PFSK-1 (cell line): ENCODE results near the gene NTM.
A peak's percentile ranks its signal among the peaks of the same experiment; 100 is the strongest.

ENCODE experiments used
- FOXP2 ChIP-seq: optimal IDR thresholded peaks from 2 replicates; pipeline ENCODE3; 2011; ENCODE audit warnings: borderline replicate concordance, control low read depth, inconsistent platforms; ENCODE audit not compliant: insufficient read depth; ENCODE audit errors: extremely low read length, extremely low read depth
- POLR2AphosphoS5 ChIP-seq: IDR thresholded peaks from 2 replicates; pipeline ENCODE4 v1.6.1; 2012; ENCODE audit warnings: low read depth, mild to moderate bottlenecking, control low read depth, low read length, moderate library complexity
- REST ChIP-seq, 2 experiments: IDR thresholded peaks; 2 replicates each; pipeline versions ENCODE4 v1.6.1 to v1.8.0; 2011 to 2012; ENCODE audit warnings: low read depth in 2 of 2, low read length in 2 of 2, control low read depth in 1 of 2, inconsistent platforms in 1 of 2, mild to moderate bottlenecking in 1 of 2, moderate library complexity in 1 of 2; ENCODE audit not compliant: insufficient read depth in 1 of 2
- SIN3A ChIP-seq: IDR thresholded peaks from 2 replicates; pipeline ENCODE4 v1.6.1; 2012; ENCODE audit warnings: mild to moderate bottlenecking, low read length, moderate library complexity, borderline replicate concordance; ENCODE audit not compliant: insufficient read depth
- TAF1 ChIP-seq: IDR thresholded peaks from 2 replicates; pipeline ENCODE4 v1.6.1; 2012; ENCODE audit warnings: low read length, control low read depth, borderline replicate concordance; ENCODE audit not compliant: insufficient read depth

The NTM gene

GRCh38 chr11:132171031-132171430 lies 800.6 kb downstream of the NTM start:
- TF ChIP-seq POLR2AphosphoS5 (no peak), TAF1 (no peak)

DNA sequence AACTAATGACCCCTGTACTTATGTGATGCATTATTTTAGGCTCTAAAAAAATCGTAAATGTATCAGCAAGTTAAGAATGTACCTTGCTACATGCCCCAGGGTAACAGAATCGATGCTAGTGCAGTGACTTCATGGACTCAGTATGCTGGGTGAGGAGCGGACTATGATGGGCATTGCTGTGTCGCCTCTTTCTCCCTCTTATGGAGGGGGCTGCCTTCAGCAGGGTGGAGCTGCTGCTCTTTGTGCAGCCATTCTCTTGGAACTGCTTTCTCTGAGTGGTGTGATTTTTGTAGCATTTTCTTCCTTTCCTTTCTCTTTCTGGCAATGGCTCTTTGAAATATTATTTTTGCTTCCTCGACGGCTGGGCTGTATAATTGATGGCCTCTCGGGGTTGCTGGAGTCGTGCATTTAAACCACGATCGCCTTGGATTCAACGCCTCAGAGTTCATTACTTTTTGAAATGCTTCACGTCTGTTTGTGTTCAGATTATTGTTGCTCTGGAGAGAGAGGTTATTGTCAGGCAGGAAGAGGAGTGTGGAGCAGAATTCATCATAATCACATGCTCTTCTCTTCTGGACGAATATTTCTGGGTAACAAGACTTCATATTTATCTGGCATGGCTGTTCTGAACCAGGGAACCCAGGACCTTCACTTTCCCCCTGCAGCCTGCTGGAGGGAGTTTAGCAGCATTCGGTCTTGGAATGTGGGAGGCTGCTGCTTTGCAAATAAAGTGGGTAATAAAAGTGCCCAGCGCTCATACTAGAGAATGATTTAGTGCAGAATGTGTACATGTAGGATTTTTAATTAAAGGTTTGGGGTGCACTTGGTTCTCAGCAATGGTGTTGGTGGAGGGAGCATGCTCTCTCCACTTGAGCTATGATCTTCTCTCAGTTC lies 804.2 kb downstream of the NTM start:
- no peak for TF ChIP-seq POLR2AphosphoS5
- TF ChIP-seq SIN3A: no peak
- TF ChIP-seq TAF1: no peak
- no peak for TF ChIP-seq FOXP2
- no peak for TF ChIP-seq REST (IDR thresholded peaks at IDR 0.05; ENCODE audit: insufficient read depth in 1 of 2, low read depth in 2 of 2, low read length in 2 of 2)

DNA sequence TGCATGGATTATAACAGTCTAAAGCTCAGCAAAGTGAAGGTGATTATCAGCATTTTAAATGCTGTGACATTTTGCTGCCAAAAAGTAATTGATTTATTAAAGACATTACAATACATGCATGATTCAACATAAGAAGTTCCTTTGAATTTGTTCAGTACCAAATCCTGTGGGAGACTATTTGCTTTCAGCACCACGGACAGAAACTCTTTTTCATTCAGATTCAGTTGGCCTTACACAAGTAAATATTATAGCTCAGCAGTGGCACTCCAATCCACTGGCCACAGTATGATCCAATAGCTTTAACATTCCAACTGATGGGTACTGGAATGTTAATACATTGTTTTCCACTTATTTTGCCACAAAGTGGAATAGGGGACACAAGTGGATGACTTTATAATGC lies 806.7 kb downstream of the NTM start:
- no peak for TF ChIP-seq SIN3A
- TF ChIP-seq REST (IDR thresholded peaks at IDR 0.05; ENCODE audit: insufficient read depth in 1 of 2, low read depth in 2 of 2, low read length in 2 of 2): peak; percentile 77 to 92
- no peak for TF ChIP-seq FOXP2
- TF ChIP-seq POLR2AphosphoS5: no peak
- no peak for TF ChIP-seq TAF1

DNA sequence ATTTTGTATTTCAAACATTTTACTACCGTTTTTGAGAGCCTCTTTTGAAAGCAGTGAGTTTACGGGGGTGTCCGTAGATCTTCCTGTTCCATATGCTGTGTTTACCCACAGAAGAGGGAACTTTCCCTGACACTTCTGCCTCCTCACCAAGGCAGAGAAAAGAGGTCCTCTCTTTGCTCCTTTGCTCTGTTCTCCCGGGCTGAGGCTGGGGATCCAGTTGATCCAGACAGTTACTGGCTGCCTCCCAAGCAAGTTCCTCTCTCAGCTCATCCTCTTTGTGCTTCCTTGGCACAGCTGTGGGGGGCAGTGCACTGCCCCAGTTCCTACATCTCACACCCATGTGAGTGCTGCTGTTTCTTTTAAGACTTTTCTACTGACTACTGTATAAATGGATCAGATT lies 813.7 kb downstream of the NTM start:
- TF ChIP-seq POLR2AphosphoS5 (no peak), TAF1 (no peak), REST (IDR thresholded peaks at IDR 0.05; ENCODE audit: insufficient read depth in 1 of 2, low read depth in 2 of 2, low read length in 2 of 2) (no peak), FOXP2 (no peak), SIN3A (no peak)

DNA sequence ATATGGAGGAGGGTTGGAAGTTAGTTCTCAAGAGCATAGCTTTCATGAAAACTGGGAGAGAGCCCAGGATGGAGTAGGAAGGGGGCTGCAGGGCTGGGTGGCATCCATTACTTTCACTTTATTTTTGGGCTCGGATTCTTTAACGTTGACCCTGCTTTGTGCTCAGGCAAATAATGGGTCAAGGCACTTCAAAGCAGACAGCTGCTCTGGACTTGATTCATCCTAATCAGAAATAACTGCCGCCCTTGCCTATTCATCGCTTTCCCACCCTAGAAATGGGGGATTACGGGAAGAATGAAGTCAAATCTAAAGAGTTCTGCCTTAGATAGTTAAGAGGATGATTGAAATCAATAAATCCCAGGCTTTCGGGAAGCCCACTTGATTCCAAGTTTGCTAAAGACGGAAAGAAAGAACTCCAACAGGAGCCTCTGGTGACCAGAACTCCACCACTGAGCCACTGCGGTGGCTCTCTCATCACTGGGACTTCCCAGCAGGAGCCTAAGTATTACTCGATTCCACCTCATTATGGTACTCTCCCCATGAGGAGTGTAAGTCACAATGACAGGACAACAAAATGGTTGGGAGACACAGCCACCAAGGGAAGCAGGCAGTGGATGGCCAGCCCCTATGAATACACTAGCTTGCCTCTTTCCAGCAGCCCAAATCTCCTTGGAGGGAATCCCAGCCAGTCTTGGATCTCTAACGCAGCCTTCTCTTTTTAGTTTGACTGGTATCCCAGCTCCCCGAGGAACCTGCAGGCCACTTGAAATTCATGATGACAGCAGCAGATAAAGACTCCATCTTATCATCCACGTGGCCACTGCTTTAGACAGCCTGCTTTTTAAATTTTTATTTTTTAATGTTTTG lies 815.5 kb downstream of the NTM start:
- TF ChIP-seq FOXP2 (no peak), REST (IDR thresholded peaks at IDR 0.05; ENCODE audit: insufficient read depth in 1 of 2, low read depth in 2 of 2, low read length in 2 of 2) (no peak), TAF1 (no peak), SIN3A (no peak), POLR2AphosphoS5 (no peak)
